ENCODE results near the gene ACOT11.

ACOT11 gene

DNA sequence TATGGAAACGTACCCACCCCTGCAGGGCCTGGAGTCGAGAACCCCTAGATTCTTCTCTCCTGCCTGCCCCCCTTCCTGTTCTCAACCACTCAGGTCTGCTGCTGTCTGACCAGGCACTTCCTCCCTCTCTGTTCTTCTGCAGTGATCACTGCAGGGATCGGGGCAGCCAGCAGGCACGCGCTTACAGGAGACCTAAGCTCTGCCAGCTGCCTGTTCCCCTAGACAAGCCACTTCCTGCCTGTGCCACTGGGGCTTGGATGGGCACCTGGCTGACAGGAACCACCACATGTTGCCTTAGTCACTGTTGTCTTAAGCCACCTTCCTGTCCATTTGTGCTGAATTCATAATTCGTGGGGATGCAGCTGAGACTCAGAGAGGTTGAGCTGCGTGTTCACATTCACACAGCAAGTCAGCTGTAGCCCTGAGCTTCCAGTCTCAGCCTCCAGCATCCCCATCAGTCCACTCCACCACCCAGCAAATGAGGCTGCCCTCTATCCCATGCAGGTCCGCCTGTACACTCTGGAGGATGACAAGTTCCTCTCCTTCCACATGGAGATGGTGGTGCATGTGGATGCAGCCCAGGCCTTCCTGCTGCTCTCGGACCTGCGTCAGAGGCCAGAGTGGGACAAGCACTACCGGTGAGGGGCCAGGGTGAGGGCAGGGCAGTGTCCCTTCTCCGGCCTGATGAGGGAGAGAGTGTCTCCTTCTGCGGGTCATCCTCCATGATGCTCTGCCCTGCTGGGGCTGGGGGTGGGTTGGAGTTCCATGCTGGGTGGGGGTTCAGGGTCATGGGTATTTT lies 56.7 kb downstream of the ACOT11 start:
- Histone ChIP-seq H3K4me3 (ENCODE audit: low read depth, low read length) (no peak overlapping the region), H3K27ac (ENCODE audit: extremely low read depth, low read depth, low read length) (no peak overlapping the region), H3K36me3 (ENCODE audit: control insufficient read depth in 2 of 2, insufficient read depth in 1 of 2, low read length in 2 of 2) (no peaks in the 10 kb centered on the region), H3K9me3 (ENCODE audit: control insufficient read depth, insufficient read depth, low read depth, low read length) (no peaks in the 10 kb centered on the region), H3K4me1 (ENCODE audit: control insufficient read depth, insufficient read depth, low read length) (no peaks in the 10 kb centered on the region)
- POLR2A ChIA-PET = no interaction called here
- TF ChIP-seq ZNF629 (tag by site-specific recombination; IDR thresholded peaks at IDR 0.05) = no peak
- TF ChIP-seq ZBTB20 (tag by site-specific recombination; IDR thresholded peaks at IDR 0.05) = no peak
- TF ChIP-seq ZNF785 (tag by site-specific recombination; IDR thresholded peaks at IDR 0.05) = no peak
- no peak for TF ChIP-seq ZNF48 (tag by site-specific recombination; IDR thresholded peaks at IDR 0.05)
- no peak for TF ChIP-seq ZNF830 (tag by site-specific recombination; IDR thresholded peaks at IDR 0.05; ENCODE audit: low read depth)
- TF ChIP-seq ZNF701 (tag by site-specific recombination; IDR thresholded peaks at IDR 0.05) = no peak
- TF ChIP-seq ZNF366 (tag by site-specific recombination; conservative IDR thresholded peaks at IDR 0.05) = no peak
- CTCF ChIA-PET = no interaction called here

DNA sequence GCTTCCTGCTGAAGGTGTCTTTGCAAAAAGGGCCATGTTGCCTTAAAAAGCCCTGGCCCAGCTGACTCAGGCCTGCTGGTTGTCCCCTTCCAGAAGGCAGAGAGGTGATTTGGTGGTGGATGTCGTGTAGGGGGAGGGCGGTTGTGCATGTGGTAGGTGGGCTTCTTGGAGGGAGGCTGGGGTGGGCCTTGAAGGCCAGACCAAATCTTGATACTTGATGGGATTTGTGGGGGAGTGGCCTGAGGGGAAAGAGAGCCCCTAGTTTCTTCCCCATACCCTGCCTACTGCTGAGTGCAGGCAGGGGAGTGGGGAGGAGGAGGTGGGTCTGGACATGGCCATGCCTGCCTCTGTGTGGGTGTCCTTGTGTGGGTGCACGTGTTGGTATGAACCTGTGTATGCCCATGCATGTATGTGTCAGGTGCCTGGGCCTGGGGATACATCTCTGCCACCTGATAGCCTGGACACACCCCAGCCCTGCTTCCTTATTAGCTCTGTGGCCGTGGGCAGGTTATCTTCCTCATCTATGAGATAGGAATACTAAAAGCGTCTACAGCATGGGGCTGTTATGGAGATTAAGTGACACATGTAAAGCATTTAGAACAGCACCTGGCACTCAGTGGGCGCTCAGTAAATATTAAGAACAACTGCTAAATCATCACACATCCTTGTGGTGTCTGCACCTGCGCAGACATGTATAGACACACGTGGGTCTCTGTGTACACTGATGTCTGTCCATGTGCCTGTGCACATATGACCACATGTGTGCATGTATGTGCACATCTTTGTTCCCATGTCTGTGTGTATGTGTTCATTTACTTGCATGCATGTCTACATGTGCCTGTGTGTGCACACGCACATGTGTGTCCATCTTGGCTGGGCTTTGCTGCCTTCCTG lies 58.3 kb downstream of the ACOT11 start:
- ChIA-PET CTCF (no interaction called here), POLR2A (no interaction called here)
- Histone ChIP-seq H3K36me3 (ENCODE audit: control insufficient read depth in 2 of 2, insufficient read depth in 1 of 2, low read length in 2 of 2) (no peaks in the 10 kb centered on the region), H3K9me3 (ENCODE audit: control insufficient read depth, insufficient read depth, low read depth, low read length) (no peaks in the 10 kb centered on the region), H3K4me3 (ENCODE audit: low read depth, low read length) (no peak overlapping the region), H3K27ac (ENCODE audit: extremely low read depth, low read depth, low read length) (no peak overlapping the region), H3K4me1 (ENCODE audit: control insufficient read depth, insufficient read depth, low read length) (no peaks in the 10 kb centered on the region)
- TF ChIP-seq, protein P1, sequence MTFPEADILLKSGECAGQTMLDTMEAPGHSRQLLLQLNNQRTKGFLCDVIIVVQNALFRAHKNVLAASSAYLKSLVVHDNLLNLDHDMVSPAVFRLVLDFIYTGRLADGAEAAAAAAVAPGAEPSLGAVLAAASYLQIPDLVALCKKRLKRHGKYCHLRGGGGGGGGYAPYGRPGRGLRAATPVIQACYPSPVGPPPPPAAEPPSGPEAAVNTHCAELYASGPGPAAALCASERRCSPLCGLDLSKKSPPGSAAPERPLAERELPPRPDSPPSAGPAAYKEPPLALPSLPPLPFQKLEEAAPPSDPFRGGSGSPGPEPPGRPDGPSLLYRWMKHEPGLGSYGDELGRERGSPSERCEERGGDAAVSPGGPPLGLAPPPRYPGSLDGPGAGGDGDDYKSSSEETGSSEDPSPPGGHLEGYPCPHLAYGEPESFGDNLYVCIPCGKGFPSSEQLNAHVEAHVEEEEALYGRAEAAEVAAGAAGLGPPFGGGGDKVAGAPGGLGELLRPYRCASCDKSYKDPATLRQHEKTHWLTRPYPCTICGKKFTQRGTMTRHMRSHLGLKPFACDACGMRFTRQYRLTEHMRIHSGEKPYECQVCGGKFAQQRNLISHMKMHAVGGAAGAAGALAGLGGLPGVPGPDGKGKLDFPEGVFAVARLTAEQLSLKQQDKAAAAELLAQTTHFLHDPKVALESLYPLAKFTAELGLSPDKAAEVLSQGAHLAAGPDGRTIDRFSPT (tag by site-specific recombination; IDR thresholded peaks at IDR 0.05) = no peak
- TF ChIP-seq GLIS1 (tag by site-specific recombination; IDR thresholded peaks at IDR 0.05) (no peak), EGR2 (tag by site-specific recombination; IDR thresholded peaks at IDR 0.05; ENCODE audit: low read depth) (peak; percentile 93), ZFHX2 (tag by site-specific recombination; conservative IDR thresholded peaks at IDR 0.05) (peak; percentile 96), ZNF2 (tag by site-specific recombination; IDR thresholded peaks at IDR 0.05) (no peak), ZNF175 (tag by site-specific recombination; IDR thresholded peaks at IDR 0.05) (no peak), GLI4 (tag by site-specific recombination; IDR thresholded peaks at IDR 0.05) (0 out of 2 replicates have a peak, but pooled peaks have one; percentile 63)

DNA sequence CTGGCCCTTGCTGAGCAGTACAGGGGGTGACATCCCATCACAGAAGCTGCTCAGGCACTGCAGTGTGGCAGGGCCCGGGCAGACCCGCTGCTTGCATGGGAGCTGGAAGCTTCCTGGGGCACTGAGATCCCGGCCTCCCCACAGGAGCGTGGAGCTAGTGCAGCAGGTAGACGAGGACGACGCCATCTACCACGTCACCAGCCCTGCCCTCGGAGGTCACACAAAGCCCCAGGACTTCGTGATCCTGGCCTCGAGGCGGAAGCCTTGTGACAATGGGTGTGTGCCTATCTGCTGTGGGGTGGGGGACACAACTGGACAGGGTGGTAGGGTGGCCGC lies 58.9 kb downstream of the ACOT11 start:
- H3K27ac ChIP-seq (ENCODE audit: extremely low read depth, low read depth, low read length) = no peak overlapping the region
- H3K36me3 ChIP-seq (ENCODE audit: control insufficient read depth in 2 of 2, insufficient read depth in 1 of 2, low read length in 2 of 2) = no peaks in the 10 kb centered on the region
- no peak overlapping the region for H3K4me3 ChIP-seq (ENCODE audit: low read depth, low read length)
- CTCF ChIA-PET = no interaction called here
- H3K4me1 ChIP-seq (ENCODE audit: control insufficient read depth, insufficient read depth, low read length) = no peaks in the 10 kb centered on the region
- POLR2A ChIA-PET = no interaction called here
- no peaks in the 10 kb centered on the region for H3K9me3 ChIP-seq (ENCODE audit: control insufficient read depth, insufficient read depth, low read depth, low read length)
- TF ChIP-seq, protein P2, sequence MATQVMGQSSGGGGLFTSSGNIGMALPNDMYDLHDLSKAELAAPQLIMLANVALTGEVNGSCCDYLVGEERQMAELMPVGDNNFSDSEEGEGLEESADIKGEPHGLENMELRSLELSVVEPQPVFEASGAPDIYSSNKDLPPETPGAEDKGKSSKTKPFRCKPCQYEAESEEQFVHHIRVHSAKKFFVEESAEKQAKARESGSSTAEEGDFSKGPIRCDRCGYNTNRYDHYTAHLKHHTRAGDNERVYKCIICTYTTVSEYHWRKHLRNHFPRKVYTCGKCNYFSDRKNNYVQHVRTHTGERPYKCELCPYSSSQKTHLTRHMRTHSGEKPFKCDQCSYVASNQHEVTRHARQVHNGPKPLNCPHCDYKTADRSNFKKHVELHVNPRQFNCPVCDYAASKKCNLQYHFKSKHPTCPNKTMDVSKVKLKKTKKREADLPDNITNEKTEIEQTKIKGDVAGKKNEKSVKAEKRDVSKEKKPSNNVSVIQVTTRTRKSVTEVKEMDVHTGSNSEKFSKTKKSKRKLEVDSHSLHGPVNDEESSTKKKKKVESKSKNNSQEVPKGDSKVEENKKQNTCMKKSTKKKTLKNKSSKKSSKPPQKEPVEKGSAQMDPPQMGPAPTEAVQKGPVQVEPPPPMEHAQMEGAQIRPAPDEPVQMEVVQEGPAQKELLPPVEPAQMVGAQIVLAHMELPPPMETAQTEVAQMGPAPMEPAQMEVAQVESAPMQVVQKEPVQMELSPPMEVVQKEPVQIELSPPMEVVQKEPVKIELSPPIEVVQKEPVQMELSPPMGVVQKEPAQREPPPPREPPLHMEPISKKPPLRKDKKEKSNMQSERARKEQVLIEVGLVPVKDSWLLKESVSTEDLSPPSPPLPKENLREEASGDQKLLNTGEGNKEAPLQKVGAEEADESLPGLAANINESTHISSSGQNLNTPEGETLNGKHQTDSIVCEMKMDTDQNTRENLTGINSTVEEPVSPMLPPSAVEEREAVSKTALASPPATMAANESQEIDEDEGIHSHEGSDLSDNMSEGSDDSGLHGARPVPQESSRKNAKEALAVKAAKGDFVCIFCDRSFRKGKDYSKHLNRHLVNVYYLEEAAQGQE (tag by site-specific recombination; IDR thresholded peaks at IDR 0.05) = no peak
- no peak for TF ChIP-seq ZNF2 (tag by site-specific recombination; IDR thresholded peaks at IDR 0.05)
- no peak for TF ChIP-seq MZF1 (tag by site-specific recombination; IDR thresholded peaks at IDR 0.05; ENCODE audit: borderline replicate concordance)
- TF ChIP-seq ZNF274 (IDR thresholded peaks at IDR 0.05; ENCODE audit: low read length) = no peak
- no peak for TF ChIP-seq ZNF274 (tag by site-specific recombination; IDR thresholded peaks at IDR 0.05; ENCODE audit: borderline replicate concordance)
- TF ChIP-seq ZNF48 (tag by site-specific recombination; IDR thresholded peaks at IDR 0.05) = no peak
- TF ChIP-seq ZNF169 (tag by site-specific recombination; IDR thresholded peaks at IDR 0.05) = no peak
- TF ChIP-seq ZNF23 (tag by site-specific recombination; IDR thresholded peaks at IDR 0.05; ENCODE audit: borderline replicate concordance) = no peak
- TF ChIP-seq, protein P3, sequence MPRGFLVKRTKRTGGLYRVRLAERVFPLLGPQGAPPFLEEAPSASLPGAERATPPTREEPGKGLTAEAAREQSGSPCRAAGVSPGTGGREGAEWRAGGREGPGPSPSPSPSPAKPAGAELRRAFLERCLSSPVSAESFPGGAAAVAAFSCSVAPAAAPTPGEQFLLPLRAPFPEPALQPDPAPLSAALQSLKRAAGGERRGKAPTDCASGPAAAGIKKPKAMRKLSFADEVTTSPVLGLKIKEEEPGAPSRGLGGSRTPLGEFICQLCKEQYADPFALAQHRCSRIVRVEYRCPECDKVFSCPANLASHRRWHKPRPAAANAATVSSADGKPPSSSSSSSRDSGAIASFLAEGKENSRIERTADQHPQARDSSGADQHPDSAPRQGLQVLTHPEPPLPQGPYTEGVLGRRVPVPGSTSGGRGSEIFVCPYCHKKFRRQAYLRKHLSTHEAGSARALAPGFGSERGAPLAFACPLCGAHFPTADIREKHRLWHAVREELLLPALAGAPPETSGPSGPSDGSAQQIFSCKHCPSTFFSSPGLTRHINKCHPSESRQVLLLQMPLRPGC (tag by site-specific recombination; IDR thresholded peaks at IDR 0.05) = no peak
- no peak for TF ChIP-seq KLF16 (tag by site-specific recombination; IDR thresholded peaks at IDR 0.05)
- TF ChIP-seq ZNF416 (tag by site-specific recombination; IDR thresholded peaks at IDR 0.05) = no peak
- TF ChIP-seq, protein P4, sequence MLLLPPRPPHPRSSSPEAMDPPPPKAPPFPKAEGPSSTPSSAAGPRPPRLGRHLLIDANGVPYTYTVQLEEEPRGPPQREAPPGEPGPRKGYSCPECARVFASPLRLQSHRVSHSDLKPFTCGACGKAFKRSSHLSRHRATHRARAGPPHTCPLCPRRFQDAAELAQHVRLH (tag by site-specific recombination; IDR thresholded peaks at IDR 0.05) = no peak
